ENCODE results near the gene ADAMTS2.
"Not testable (repeated sequence)": the region's sequence is repeated elsewhere in the genome, so short reads cannot be mapped to it uniquely, and the experiment has no call there.

ADAMTS2 gene

GRCh38 chr5:179292681-179293635 lies 52.3 kb downstream of the ADAMTS2 start:
- no peak for DNase-seq
- in situ Hi-C loops (cut with HindIII; ENCODE audit: low pct_ligation_motif_present, low pct_unique_long_range_greater_than_20kb, low sequenced_read_pairs): no loop called here

GRCh38 chr5:179292202-179292601 lies 53.1 kb downstream of the ADAMTS2 start:
- in situ Hi-C loops (cut with HindIII; ENCODE audit: low pct_ligation_motif_present, low pct_unique_long_range_greater_than_20kb, low sequenced_read_pairs): no loop called here
- DNase-seq: no peak

GRCh38 chr5:179290681-179291540 lies 54.4 kb downstream of the ADAMTS2 start:
- in situ Hi-C loops (cut with HindIII; ENCODE audit: low pct_ligation_motif_present, low pct_unique_long_range_greater_than_20kb, low sequenced_read_pairs): no loop called here

GRCh38 chr5:179289756-179290385 lies 55.4 kb downstream of the ADAMTS2 start:
- DNase-seq: no peak
- in situ Hi-C loops (cut with HindIII; ENCODE audit: low pct_ligation_motif_present, low pct_unique_long_range_greater_than_20kb, low sequenced_read_pairs): no loop called here

More at GRCh38 chr5:179290681-179291540, 54.4 kb downstream of the ADAMTS2 start:
- DNase-seq: no peak

- in situ Hi-C loops (cut with HindIII; ENCODE audit: low pct_ligation_motif_present, low pct_unique_long_range_greater_than_20kb, low sequenced_read_pairs): no loop called here
- DNase-seq: no peak
Observed at GRCh38 chr5:179288809-179289185, 56.5 kb downstream of the ADAMTS2 start.

GRCh38 chr5:179288101-179288808 lies 57.0 kb downstream of the ADAMTS2 start:
- in situ Hi-C loops (cut with HindIII; ENCODE audit: low pct_ligation_motif_present, low pct_unique_long_range_greater_than_20kb, low sequenced_read_pairs): no loop called here
- DNase-seq: no peak

GRCh38 chr5:179287631-179288030 lies 57.6 kb downstream of the ADAMTS2 start:
- DNase-seq: no peak
- in situ Hi-C loops (cut with HindIII; ENCODE audit: low pct_ligation_motif_present, low pct_unique_long_range_greater_than_20kb, low sequenced_read_pairs): no loop called here

- in situ Hi-C loops (cut with HindIII; ENCODE audit: low pct_ligation_motif_present, low pct_unique_long_range_greater_than_20kb, low sequenced_read_pairs): no loop called here
- DNase-seq: no peak
Observed at GRCh38 chr5:179287071-179287470, 58.2 kb downstream of the ADAMTS2 start.

- in situ Hi-C loops (cut with HindIII; ENCODE audit: low pct_ligation_motif_present, low pct_unique_long_range_greater_than_20kb, low sequenced_read_pairs); DNase-seq: not testable (repeated sequence)
Observed at GRCh38 chr5:179285776-179286162, 59.5 kb downstream of the ADAMTS2 start.

GRCh38 chr5:179284751-179285631 lies 60.3 kb downstream of the ADAMTS2 start:
- in situ Hi-C loops (cut with HindIII; ENCODE audit: low pct_ligation_motif_present, low pct_unique_long_range_greater_than_20kb, low sequenced_read_pairs): no loop called here
- DNase-seq: no peak

- in situ Hi-C loops (cut with HindIII; ENCODE audit: low pct_ligation_motif_present, low pct_unique_long_range_greater_than_20kb, low sequenced_read_pairs); DNase-seq: not testable (repeated sequence)
Observed at GRCh38 chr5:179283908-179284307, 61.4 kb downstream of the ADAMTS2 start.

- DNase-seq: no peak
- in situ Hi-C loops (cut with HindIII; ENCODE audit: low pct_ligation_motif_present, low pct_unique_long_range_greater_than_20kb, low sequenced_read_pairs): no loop called here
Observed at GRCh38 chr5:179281694-179282093, 63.6 kb downstream of the ADAMTS2 start.

- no peak for DNase-seq
- in situ Hi-C loops (cut with HindIII; ENCODE audit: low pct_ligation_motif_present, low pct_unique_long_range_greater_than_20kb, low sequenced_read_pairs): no loop called here
Observed at GRCh38 chr5:179280095-179280490, 65.2 kb downstream of the ADAMTS2 start.

GRCh38 chr5:179279347-179280094 lies 65.7 kb downstream of the ADAMTS2 start:
- in situ Hi-C loops (cut with HindIII; ENCODE audit: low pct_ligation_motif_present, low pct_unique_long_range_greater_than_20kb, low sequenced_read_pairs): no loop called here
- DNase-seq: no peak

GRCh38 chr5:179278546-179278945 lies 66.7 kb downstream of the ADAMTS2 start:
- no peak for DNase-seq
- in situ Hi-C loops (cut with HindIII; ENCODE audit: low pct_ligation_motif_present, low pct_unique_long_range_greater_than_20kb, low sequenced_read_pairs): no loop called here

- in situ Hi-C loops (cut with HindIII; ENCODE audit: low pct_ligation_motif_present, low pct_unique_long_range_greater_than_20kb, low sequenced_read_pairs): no loop called here
- no peak for DNase-seq
Observed at GRCh38 chr5:179278119-179278518, 67.1 kb downstream of the ADAMTS2 start.

- in situ Hi-C loops (cut with HindIII; ENCODE audit: low pct_ligation_motif_present, low pct_unique_long_range_greater_than_20kb, low sequenced_read_pairs): no loop called here
- DNase-seq: no peak
Observed at GRCh38 chr5:179276838-179277395, 68.3 kb downstream of the ADAMTS2 start.

All from ACHN (cell line).